ENCODE data around the gene NEUROD2.

The NEUROD2 gene

GRCh38 chr17:39607851-39608130, at the start of gene NEUROD2:
Gene NEUROD2, minus strand, starts transcription at chr17:39607920. Its CDS starts 1,321 bp downstream, at chr17:39606599.
- no peak for DNase-seq (ENCODE audit: low spot score)

- DNase-seq (ENCODE audit: low spot score): no peak
Measured at GRCh38 chr17:39655105-39655504, 47.4 kb upstream of the NEUROD2 start.

GRCh38 chr17:39653662-39654331, 46.1 kb upstream of the NEUROD2 start:
- peak; percentile 83 for DNase-seq (ENCODE audit: low spot score)

GRCh38 chr17:39653316-39653661, 45.6 kb upstream of the NEUROD2 start:
- no peak for DNase-seq (ENCODE audit: low spot score)

DNA sequence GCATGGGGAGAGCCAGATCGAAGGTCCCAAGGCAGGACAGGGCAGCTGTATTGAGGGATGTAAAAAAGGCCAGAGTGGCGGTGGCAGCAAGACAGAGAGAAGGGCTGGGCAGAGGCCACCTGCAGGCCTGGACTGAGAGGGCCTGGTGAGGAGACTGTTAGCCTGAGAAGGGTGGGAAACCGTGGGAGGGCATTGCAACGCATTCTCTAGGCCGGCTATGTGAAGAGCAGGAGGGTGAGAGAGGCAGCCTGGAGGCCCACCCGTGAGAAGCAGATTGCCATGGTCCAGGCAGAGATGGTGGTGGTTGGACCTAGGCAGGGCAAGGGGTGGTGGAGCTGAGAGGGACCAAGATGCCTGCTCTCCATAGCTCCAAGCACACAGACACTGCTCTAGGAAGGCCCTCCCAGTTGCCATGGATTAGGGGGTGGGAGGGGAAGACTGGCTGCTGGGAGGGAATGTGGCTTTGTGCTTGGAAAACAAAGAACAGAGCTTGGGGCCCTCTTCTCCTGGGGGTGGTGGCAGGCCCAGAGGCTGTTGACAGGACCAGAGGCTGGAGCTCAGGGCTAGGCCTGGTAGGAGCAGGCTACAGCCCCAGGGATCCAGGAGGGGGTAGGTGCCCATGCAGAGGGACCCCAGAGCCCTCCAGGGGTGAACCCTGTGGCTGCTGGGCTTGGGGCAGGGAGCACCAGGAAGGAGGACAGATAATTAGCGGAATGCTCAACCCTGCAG, 45.0 kb upstream of the NEUROD2 start:
- DNase-seq (ENCODE audit: low spot score): no peak

GRCh38 chr17:39651923-39652586, 44.3 kb upstream of the NEUROD2 start:
- no peak for DNase-seq (ENCODE audit: low spot score)

- DNase-seq (ENCODE audit: low spot score): no peak
Measured at GRCh38 chr17:39650121-39650579, 42.4 kb upstream of the NEUROD2 start.

GRCh38 chr17:39648616-39649366, 41.1 kb upstream of the NEUROD2 start:
- no peak for DNase-seq (ENCODE audit: low spot score)

DNA sequence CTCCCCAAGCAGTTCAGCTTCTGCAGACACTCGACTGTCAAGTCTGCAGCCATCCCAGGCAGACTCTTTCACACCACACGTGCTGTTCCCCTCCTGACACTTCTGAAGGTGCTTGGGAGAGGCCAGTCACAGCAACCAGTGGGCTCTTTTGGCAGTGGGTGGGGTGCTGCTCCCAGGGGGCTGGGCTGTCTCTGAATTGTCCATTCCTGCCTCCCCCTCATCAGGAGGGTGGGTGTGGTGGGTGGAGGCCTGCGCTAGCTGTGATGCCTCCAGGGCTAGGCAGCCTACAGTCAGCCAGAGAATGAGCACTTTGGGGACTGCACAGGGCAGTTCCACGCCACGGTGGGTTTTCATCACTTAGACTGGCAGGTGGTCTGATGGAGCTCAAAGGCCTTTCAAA, 39.5 kb upstream of the NEUROD2 start:
- DNase-seq (ENCODE audit: low spot score): no peak

GRCh38 chr17:39643271-39643670, 35.6 kb upstream of the NEUROD2 start:
- DNase-seq (ENCODE audit: low spot score): peak; percentile 43

- no peak for DNase-seq (ENCODE audit: low spot score)
Measured at GRCh38 chr17:39642291-39643074, 34.8 kb upstream of the NEUROD2 start.

GRCh38 chr17:39641883-39642282, 34.2 kb upstream of the NEUROD2 start:
- no peak for DNase-seq (ENCODE audit: low spot score)

DNA sequence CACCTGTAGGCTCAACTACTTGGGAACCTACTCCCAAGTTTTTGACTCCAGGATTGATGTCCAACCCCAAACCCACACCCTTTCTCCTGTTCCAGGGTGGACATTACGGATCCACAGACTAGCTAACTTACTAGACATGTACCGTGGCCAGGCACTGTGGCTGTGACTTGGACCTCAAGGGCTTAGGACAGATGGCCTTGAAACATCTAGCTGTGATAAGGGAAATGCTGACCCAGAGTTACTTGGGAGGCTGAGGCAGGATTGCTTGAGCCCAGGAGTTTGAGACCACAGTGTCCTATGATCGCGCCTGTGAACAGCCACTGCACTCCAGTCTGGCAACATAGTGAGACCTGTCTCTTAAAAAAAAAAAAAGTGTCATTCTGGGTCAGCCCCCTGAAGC, 33.4 kb upstream of the NEUROD2 start:
- no peak for DNase-seq (ENCODE audit: low spot score)

DNA sequence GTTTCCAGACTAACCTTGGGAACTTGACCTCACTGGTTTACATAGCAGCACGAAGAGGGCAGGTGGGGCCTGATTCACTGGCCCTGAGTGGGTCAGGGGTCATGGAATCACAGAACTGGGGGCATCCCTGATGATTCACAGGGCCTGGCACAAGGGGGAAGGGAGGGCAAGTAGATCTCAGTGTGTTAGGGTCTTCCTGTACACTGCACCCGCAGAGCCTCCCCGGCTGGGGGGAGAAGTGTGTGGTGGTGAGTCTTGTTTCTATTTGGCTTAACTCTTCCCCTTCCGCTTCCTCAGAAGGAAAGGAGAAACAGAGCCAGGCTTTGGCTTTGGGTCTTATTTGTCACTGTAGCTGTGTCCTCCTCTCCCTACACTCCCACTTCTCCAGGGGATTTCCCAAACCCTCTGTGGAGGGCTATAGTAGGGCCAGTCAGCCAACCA, 32.9 kb upstream of the NEUROD2 start:
- no peak for DNase-seq (ENCODE audit: low spot score)

GRCh38 chr17:39639566-39640458, 32.1 kb upstream of the NEUROD2 start:
- DNase-seq (ENCODE audit: low spot score): no peak

- DNase-seq (ENCODE audit: low spot score): no peak
Measured at GRCh38 chr17:39639043-39639442, 31.3 kb upstream of the NEUROD2 start.

DNA sequence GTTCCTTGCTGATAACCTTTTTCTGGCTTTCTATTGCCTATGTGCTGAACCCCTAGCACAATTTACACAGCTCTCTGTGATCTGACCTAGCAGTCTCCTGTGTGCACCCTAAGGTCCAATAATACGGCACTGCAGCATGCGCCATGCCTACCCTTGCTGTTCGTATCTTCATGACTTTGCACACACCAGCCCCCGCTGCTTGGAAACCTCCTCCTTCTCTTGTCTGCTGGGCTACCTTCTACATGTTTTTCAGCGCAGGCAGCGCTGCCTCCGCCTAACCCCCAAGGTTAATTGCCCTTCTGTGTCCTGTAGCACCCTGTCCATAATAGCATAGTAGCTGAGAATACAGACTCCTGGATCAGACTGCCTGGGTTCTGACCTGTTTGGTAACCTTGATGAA, 30.6 kb upstream of the NEUROD2 start:
- no peak for DNase-seq (ENCODE audit: low spot score)

GRCh38 chr17:39636927-39637736, 29.4 kb upstream of the NEUROD2 start, which contains the start of gene STARD3:
Gene STARD3, plus strand, starts transcription at chr17:39637144. Its CDS starts 16,388 bp downstream, at chr17:39653532.
- DNase-seq (ENCODE audit: low spot score): peak; percentile 96

DNA sequence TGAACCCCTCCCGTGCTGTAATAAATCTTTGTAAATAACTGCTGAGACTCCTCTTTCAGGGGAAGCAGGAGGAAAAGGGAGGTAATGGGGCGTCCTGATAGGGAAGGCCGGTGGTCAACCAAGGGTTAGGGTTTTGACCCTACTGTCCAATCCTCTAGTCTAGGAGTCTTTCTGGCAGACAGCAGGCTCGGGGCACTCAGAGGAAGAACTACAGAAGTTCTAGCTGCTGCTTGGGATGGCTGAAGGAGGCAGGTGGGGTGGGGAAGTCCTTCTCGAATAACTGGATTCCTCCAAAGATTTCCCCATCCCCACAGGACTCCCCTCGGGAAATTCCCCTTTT, 28.8 kb upstream of the NEUROD2 start:
- no peak for DNase-seq (ENCODE audit: low spot score)
